ENCODE data around the gene CEP135. TPM values are rescaled to one million over a fixed set of nuclear protein-coding genes. Genes with fewer than 3 reads are reported as not detected.

Gene CEP135
- total RNA-seq, 3 donors from 2014 or later: 4.8 to 12.1 (median 8.5) TPM

- no peak for TF ChIP-seq POLR2A (IDR thresholded peaks at IDR 0.05)
- no peak for TF ChIP-seq POLR2AphosphoS5 (IDR thresholded peaks at IDR 0.05)
- no peak for TF ChIP-seq CTCF (IDR thresholded peaks at IDR 0.05)
- intact Hi-C loops (cut with DNase I; ENCODE audit: low total_unique reads): no loop called here
- Histone ChIP-seq H3K4me1 (peaks cover 0 to 3% of the 10 kb centered on the region in 2 donors), H3K36me3 (no peaks in the 10 kb centered on the region), H3K27ac (no peak overlapping the region), H3K4me3 (no peak overlapping the region), H3K9me3 (no peaks in the 10 kb centered on the region), H3K27me3 (peaks cover 0 to 30% of the 10 kb centered on the region in 2 donors)
- no peak for DNase-seq (ENCODE audit: low spot score in 2 of 2)
Measured at GRCh38 chr4:56050625-56051024, 101.9 kb downstream of the CEP135 start.

- DNase-seq (ENCODE audit: low spot score in 2 of 2): no peak
- H3K4me1 ChIP-seq: peaks cover 0 to 3% of the 10 kb centered on the region in 2 donors
- no peak overlapping the region for H3K27ac ChIP-seq
- H3K27me3 ChIP-seq: peaks cover 0 to 30% of the 10 kb centered on the region in 2 donors
- H3K36me3 ChIP-seq: no peaks in the 10 kb centered on the region
- no peaks in the 10 kb centered on the region for H3K9me3 ChIP-seq
- intact Hi-C loops (cut with DNase I; ENCODE audit: low total_unique reads): no loop called here
- TF ChIP-seq CTCF (IDR thresholded peaks at IDR 0.05) (no peak), POLR2AphosphoS5 (IDR thresholded peaks at IDR 0.05) (no peak), POLR2A (IDR thresholded peaks at IDR 0.05) (no peak)
- H3K4me3 ChIP-seq: no peak overlapping the region
Measured at GRCh38 chr4:56051029-56051709, 102.4 kb downstream of the CEP135 start.

GRCh38 chr4:56051710-56052075 lies 102.9 kb downstream of the CEP135 start:
- Histone ChIP-seq H3K27me3 (peaks cover 0 to 30% of the 10 kb centered on the region in 2 donors), H3K4me1 (peaks cover 0 to 3% of the 10 kb centered on the region in 2 donors), H3K36me3 (no peaks in the 10 kb centered on the region), H3K4me3 (no peak overlapping the region), H3K27ac (no peak overlapping the region), H3K9me3 (no peaks in the 10 kb centered on the region)
- TF ChIP-seq POLR2A (IDR thresholded peaks at IDR 0.05) (no peak), POLR2AphosphoS5 (IDR thresholded peaks at IDR 0.05) (no peak), CTCF (IDR thresholded peaks at IDR 0.05) (no peak)
- intact Hi-C loops (cut with DNase I; ENCODE audit: low total_unique reads): no loop called here
- DNase-seq (ENCODE audit: low spot score in 2 of 2): no peak

- TF ChIP-seq CTCF (IDR thresholded peaks at IDR 0.05): no peak
- no peak for TF ChIP-seq POLR2A (IDR thresholded peaks at IDR 0.05)
- no peak for TF ChIP-seq POLR2AphosphoS5 (IDR thresholded peaks at IDR 0.05)
- peaks cover 0 to 3% of the 10 kb centered on the region in 2 donors for H3K4me1 ChIP-seq
- no peaks in the 10 kb centered on the region for H3K36me3 ChIP-seq
- no peak overlapping the region for H3K27ac ChIP-seq
- no peaks in the 10 kb centered on the region for H3K9me3 ChIP-seq
- peaks cover 0 to 30% of the 10 kb centered on the region in 2 donors for H3K27me3 ChIP-seq
- DNase-seq (ENCODE audit: low spot score in 2 of 2): no peak
- intact Hi-C loops (cut with DNase I; ENCODE audit: low total_unique reads): no loop called here
- no peak overlapping the region for H3K4me3 ChIP-seq
Measured at GRCh38 chr4:56052481-56052880, 103.7 kb downstream of the CEP135 start.

- Histone ChIP-seq H3K4me3 (no peak overlapping the region), H3K36me3 (no peaks in the 10 kb centered on the region), H3K27me3 (peaks cover 0 to 30% of the 10 kb centered on the region in 2 donors), H3K9me3 (no peaks in the 10 kb centered on the region), H3K4me1 (peaks cover 0 to 3% of the 10 kb centered on the region in 2 donors), H3K27ac (no peak overlapping the region)
- DNase-seq (ENCODE audit: low spot score in 2 of 2): no peak
- intact Hi-C loops (cut with DNase I; ENCODE audit: low total_unique reads): no loop called here
- TF ChIP-seq CTCF (IDR thresholded peaks at IDR 0.05): no peak
- TF ChIP-seq POLR2AphosphoS5 (IDR thresholded peaks at IDR 0.05): no peak
- TF ChIP-seq POLR2A (IDR thresholded peaks at IDR 0.05): no peak
Measured at GRCh38 chr4:56052966-56053365, 104.2 kb downstream of the CEP135 start.

Data from breast epithelium (tissue), 4 donors.